K562 (cell line): ENCODE results near the gene CEP85L.

ENCODE experiments used
- CHD1 ChIP-seq: fragments of 200-600 bp; sonication (generic); IDR thresholded peaks from one replicate; pipeline ENCODE4 v1.6.1; 2012; ENCODE audit warnings: mild to moderate bottlenecking, moderate library complexity, low read length, inconsistent platforms
- CTCF ChIP-seq, 3 experiments: IDR thresholded peaks in 2 of 3; conservative IDR thresholded peaks in 1 of 3; 2 replicates each; pipeline ENCODE4 v1.5.1; 2011 to 2012; ENCODE audit warnings: low read length in 3 of 3, mild to moderate bottlenecking in 3 of 3, control low read depth in 2 of 3, improper control_type of control experiment in 1 of 3, inconsistent platforms in 1 of 3, low read depth in 1 of 3, mixed read lengths in 1 of 3, moderate library complexity in 1 of 3; ENCODE audit not compliant: insufficient read depth in 2 of 3
- E2F1 ChIP-seq: sonication (generic); formaldehyde crosslinking; IDR thresholded peaks from 2 replicates; pipeline ENCODE4 v1.8.1; 2023; ENCODE audit warnings: mild to moderate bottlenecking, missing genetic modification reagents, moderate library complexity
- E2F3 ChIP-seq: fragments of 250-450 bp; sonication (Bioruptor Pico); IDR thresholded peaks from 2 replicates; pipeline ENCODE4 v1.4.0; 2020; ENCODE audit warnings: mild to moderate bottlenecking
- NR3C1 ChIP-seq: sonication (generic); formaldehyde crosslinking; IDR thresholded peaks from 2 replicates; pipeline ENCODE4 v1.8.1; 2022; ENCODE audit warnings: missing genetic modification reagents
- POLR2A ChIP-seq: fragments of 450-650 bp; conservative IDR thresholded peaks from 2 replicates; pipeline ENCODE4 v1.6.1; 2016
- SMC3 ChIP-seq: conservative IDR thresholded peaks from 2 replicates; pipeline ENCODE4 v1.6.1; 2011; ENCODE audit warnings: low read depth, low read length, improper control_type of control experiment; ENCODE audit not compliant: insufficient read depth
- USF2 ChIP-seq: sonication (generic); formaldehyde crosslinking; IDR thresholded peaks from 2 replicates; pipeline ENCODE4 v1.5.0; 2020; ENCODE audit warnings: missing genetic modification reagents
- ZBTB17 ChIP-seq: fragments of 450-650 bp; formaldehyde crosslinking; IDR thresholded peaks from 2 replicates; pipeline ENCODE4 v1.4.0; 2020; ENCODE audit warnings: mild to moderate bottlenecking
- ZBTB7A ChIP-seq: IDR thresholded peaks from 2 replicates; pipeline ENCODE4 v1.6.1; 2011; ENCODE audit warnings: low read depth, mild to moderate bottlenecking, low read length, moderate library complexity, borderline replicate concordance; ENCODE audit not compliant: control insufficient read depth
- ZFX ChIP-seq: sonication (generic); formaldehyde crosslinking; IDR thresholded peaks from 2 replicates; pipeline ENCODE4 v1.8.0; 2022; ENCODE audit warnings: mild to moderate bottlenecking, missing genetic modification reagents, moderate library complexity
- ZKSCAN1 ChIP-seq: fragments of 150-350 bp; IDR thresholded peaks from 2 replicates; pipeline ENCODE4 v1.6.1; 2016; ENCODE audit warnings: low read depth, low read length

DNA sequence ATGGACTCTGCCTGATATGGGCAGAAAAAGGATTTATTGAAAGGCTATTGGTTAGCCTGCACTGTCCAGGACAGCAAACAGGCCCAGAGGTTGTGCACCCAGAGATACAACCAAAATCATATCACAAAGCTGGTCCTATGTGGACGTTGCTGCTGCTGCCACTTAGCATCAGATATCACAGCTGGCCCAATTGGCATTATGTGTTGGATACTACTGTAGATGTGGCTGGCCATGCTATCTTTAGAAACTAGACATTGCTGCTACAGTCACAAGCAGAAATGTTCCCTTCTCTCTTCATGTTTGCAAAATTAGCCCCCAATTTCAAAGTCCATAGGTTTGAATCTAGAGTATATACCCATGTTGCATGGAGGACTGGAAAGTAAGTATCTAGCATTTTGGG lies 42.2 kb upstream of the CEP85L start:
- no peak for TF ChIP-seq CHD1
- no peak for TF ChIP-seq E2F3 (CRISPR knock-in tag)
- no peak for TF ChIP-seq ZFX
- no peak for TF ChIP-seq POLR2A
- TF ChIP-seq SMC3, result no peak
- TF ChIP-seq ZBTB7A, result no peak
- no peak for TF ChIP-seq ZBTB17 (CRISPR knock-in tag)
- TF ChIP-seq USF2 (CRISPR knock-in tag), result no peak
- no peak for TF ChIP-seq E2F1 (CRISPR knock-in tag)
- TF ChIP-seq CTCF (IDR thresholded peaks at IDR 0.05 in 2 of 3, conservative IDR thresholded peaks at IDR 0.05 in 1 of 3; ENCODE audit: insufficient read depth in 2 of 3, low read depth in 1 of 3, low read length in 3 of 3), result no peak
- TF ChIP-seq ZKSCAN1, result no peak
- no peak for TF ChIP-seq NR3C1
